ENCODE measurements around the gene FTO. TPM values are rescaled to one million over a fixed set of nuclear protein-coding genes. Genes with fewer than 3 reads are reported as not detected.
A peak's percentile ranks its signal among the peaks of the same experiment; 100 is the strongest.

The FTO gene
- total and polyA plus RNA-seq, 4 experiments from 2014 or later: 61.5 to 126 (median 69.7) TPM

- POLR2A ChIA-PET (ENCODE audit: partially characterized antibody): no interaction called here
- Histone ChIP-seq H3K36me3 (ENCODE audit: insufficient read depth, low read length) (no peaks in the 10 kb centered on the region), H3K9me3 (ENCODE audit: control insufficient read depth in 1 of 2, low read length in 2 of 2) (no peaks in the 10 kb centered on the region), H3K4me3 (ENCODE audit: low read length in 2 of 2) (no peak overlapping the region), H3K27me3 (ENCODE audit: insufficient read depth, low read length) (no peaks in the 10 kb centered on the region), H3K4me1 (ENCODE audit: insufficient read depth, low read length) (no peaks in the 10 kb centered on the region), H3K27ac (ENCODE audit: low read depth, low read length) (no peak overlapping the region)
- peaks cover 0 to 11% (median 8%) of the 10 kb centered on the region in 4 donors for H3K4me1 Mint-ChIP-seq
- intact Hi-C loops (cut with micrococcal nuclease): no loop called here
- no peak overlapping the region for H3K27ac Mint-ChIP-seq
- no peaks in the 10 kb centered on the region for H3K27me3 Mint-ChIP-seq
- no peak overlapping the region for H3K4me3 Mint-ChIP-seq
- H3K36me3 Mint-ChIP-seq: peaks cover 5 to 29% of the 10 kb centered on the region in 2 donors
- DNase-seq: no peak
- CTCF ChIA-PET (ENCODE audit: partially characterized antibody): no interaction called here
- peaks cover 0 to 2% (median 0%) of the 10 kb centered on the region in 8 donors for H3K9me3 Mint-ChIP-seq
Measured at GRCh38 chr16:53988136-53988535, 284.2 kb downstream of the FTO start.

DNA sequence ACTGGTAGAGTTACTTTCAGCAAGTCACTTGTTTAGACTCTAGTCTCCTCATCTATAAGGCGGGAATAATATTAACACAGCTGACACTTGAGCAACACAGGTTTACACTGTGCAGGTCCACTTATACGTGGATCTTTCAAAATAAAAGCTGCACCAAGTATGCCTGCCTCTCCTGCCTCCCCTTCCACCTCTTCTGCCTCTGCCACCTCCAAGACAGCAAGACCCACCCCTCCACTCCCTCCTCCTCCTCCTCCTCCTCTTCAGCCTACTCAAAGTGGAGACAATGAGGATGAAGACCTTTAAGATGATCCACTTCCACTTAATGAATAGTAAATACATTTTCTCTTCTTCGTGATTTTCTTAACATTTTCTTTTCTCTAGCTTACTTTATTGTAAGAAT is 285.6 kb downstream of the FTO start:
- DNase-seq: no peak
- H3K9me3 ChIP-seq (ENCODE audit: control insufficient read depth in 1 of 2, low read length in 2 of 2): no peaks in the 10 kb centered on the region
- intact Hi-C loops (cut with micrococcal nuclease): no loop called here
- H3K36me3 ChIP-seq (ENCODE audit: insufficient read depth, low read length): no peaks in the 10 kb centered on the region
- Mint-ChIP-seq H3K9me3 (peaks cover 0 to 2% (median 0%) of the 10 kb centered on the region in 8 donors), H3K27ac (no peak overlapping the region), H3K27me3 (no peaks in the 10 kb centered on the region), H3K4me3 (no peak overlapping the region), H3K4me1 (peaks cover 0 to 11% (median 8%) of the 10 kb centered on the region in 4 donors), H3K36me3 (peaks cover 7 to 29% of the 10 kb centered on the region in 2 donors)
- POLR2A ChIA-PET (ENCODE audit: partially characterized antibody): no interaction called here
- CTCF ChIA-PET (ENCODE audit: partially characterized antibody): no interaction called here
- H3K4me1 ChIP-seq (ENCODE audit: insufficient read depth, low read length): no peaks in the 10 kb centered on the region
- H3K27ac ChIP-seq (ENCODE audit: low read depth, low read length): no peak overlapping the region
- H3K27me3 ChIP-seq (ENCODE audit: insufficient read depth, low read length): no peaks in the 10 kb centered on the region
- no peak overlapping the region for H3K4me3 ChIP-seq (ENCODE audit: low read length in 2 of 2)

DNA sequence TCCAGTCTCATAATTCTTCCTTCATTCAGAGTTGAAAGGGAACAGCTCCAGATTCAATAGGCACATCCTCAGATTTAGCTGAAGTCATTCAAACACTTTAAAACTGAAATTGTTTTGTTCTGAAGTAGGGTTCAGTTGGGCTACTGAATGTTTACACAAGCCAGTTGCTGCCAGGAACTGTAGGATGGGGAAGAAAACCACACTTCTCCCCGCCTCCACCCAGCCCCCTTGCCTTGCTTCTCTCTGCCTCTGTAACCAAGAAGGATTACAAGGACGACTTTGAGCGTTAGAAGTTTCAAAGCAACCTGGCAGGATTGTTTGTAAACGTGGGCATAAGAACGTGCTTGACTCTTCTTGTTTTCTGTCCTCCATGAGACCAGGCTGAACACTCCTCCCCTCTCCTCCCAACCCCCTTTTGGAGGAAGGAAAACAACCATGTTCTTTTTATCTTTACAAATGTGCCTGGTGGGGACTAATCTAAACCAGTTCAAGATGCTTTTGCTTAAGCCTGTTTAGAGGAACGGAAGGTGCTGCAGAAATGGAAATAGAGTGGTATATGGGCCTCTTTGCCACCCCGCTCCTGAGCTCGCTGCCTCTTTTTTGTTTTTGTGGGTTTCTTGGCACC is 287.9 kb downstream of the FTO start:
- Histone ChIP-seq H3K9me3 (ENCODE audit: control insufficient read depth in 1 of 2, low read length in 2 of 2) (no peaks in the 10 kb centered on the region), H3K4me1 (ENCODE audit: insufficient read depth, low read length) (no peaks in the 10 kb centered on the region), H3K4me3 (ENCODE audit: low read length in 2 of 2) (no peak overlapping the region), H3K36me3 (ENCODE audit: insufficient read depth, low read length) (no peaks in the 10 kb centered on the region), H3K27me3 (ENCODE audit: insufficient read depth, low read length) (no peaks in the 10 kb centered on the region), H3K27ac (ENCODE audit: low read depth, low read length) (no peak overlapping the region)
- intact Hi-C loops (cut with micrococcal nuclease): no loop called here
- POLR2A ChIA-PET (ENCODE audit: partially characterized antibody): no interaction called here
- no peak for DNase-seq
- H3K9me3 Mint-ChIP-seq: peaks cover 0 to 2% (median 0%) of the 10 kb centered on the region in 8 donors
- H3K4me1 Mint-ChIP-seq: peaks cover 0 to 11% (median 8%) of the 10 kb centered on the region in 4 donors
- CTCF ChIA-PET (ENCODE audit: partially characterized antibody): no interaction called here
- H3K4me3 Mint-ChIP-seq: no peak overlapping the region
- peaks cover 8 to 30% of the 10 kb centered on the region in 2 donors for H3K36me3 Mint-ChIP-seq
- H3K27ac Mint-ChIP-seq: peak overlapping the region in 1 of 7 donors; percentile 82
- no peaks in the 10 kb centered on the region for H3K27me3 Mint-ChIP-seq

DNA sequence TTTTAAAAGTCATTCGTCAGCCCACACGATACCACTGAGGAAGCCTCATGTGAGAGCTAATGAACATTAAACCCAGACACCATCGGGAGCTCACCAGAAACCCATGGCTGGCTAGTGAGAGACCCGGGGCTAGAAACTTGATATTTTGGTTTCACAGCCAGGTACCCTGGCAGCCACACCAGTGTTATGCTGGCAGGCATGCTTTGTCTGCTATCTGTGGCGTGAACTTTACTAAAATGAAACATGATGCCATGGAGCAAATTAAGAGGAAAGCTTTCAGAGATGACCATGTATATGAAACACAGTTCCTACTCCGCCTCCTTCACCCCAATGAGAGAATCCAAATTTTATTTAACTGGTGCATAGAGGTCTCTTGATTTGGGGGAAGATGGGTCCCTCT is 291.4 kb downstream of the FTO start:
- H3K4me1 ChIP-seq (ENCODE audit: insufficient read depth, low read length): no peaks in the 10 kb centered on the region
- intact Hi-C loops (cut with micrococcal nuclease): no loop called here
- H3K27ac Mint-ChIP-seq: peak overlapping the region in 1 of 7 donors; percentile 18
- no peaks in the 10 kb centered on the region for H3K36me3 ChIP-seq (ENCODE audit: insufficient read depth, low read length)
- H3K4me3 Mint-ChIP-seq: no peak overlapping the region
- no peaks in the 10 kb centered on the region for H3K9me3 ChIP-seq (ENCODE audit: control insufficient read depth in 1 of 2, low read length in 2 of 2)
- H3K27me3 ChIP-seq (ENCODE audit: insufficient read depth, low read length): no peaks in the 10 kb centered on the region
- DNase-seq: no peak
- no peak overlapping the region for H3K4me3 ChIP-seq (ENCODE audit: low read length in 2 of 2)
- H3K9me3 Mint-ChIP-seq: peaks cover 0 to 2% (median 0%) of the 10 kb centered on the region in 8 donors
- H3K27ac ChIP-seq (ENCODE audit: low read depth, low read length): no peak overlapping the region
- no peaks in the 10 kb centered on the region for H3K27me3 Mint-ChIP-seq
- peaks cover 12 to 35% of the 10 kb centered on the region in 2 donors for H3K36me3 Mint-ChIP-seq
- ChIA-PET CTCF (ENCODE audit: partially characterized antibody) (no interaction called here), POLR2A (ENCODE audit: partially characterized antibody) (no interaction called here)
- H3K4me1 Mint-ChIP-seq: peaks cover 0 to 9% (median 4%) of the 10 kb centered on the region in 4 donors

DNA sequence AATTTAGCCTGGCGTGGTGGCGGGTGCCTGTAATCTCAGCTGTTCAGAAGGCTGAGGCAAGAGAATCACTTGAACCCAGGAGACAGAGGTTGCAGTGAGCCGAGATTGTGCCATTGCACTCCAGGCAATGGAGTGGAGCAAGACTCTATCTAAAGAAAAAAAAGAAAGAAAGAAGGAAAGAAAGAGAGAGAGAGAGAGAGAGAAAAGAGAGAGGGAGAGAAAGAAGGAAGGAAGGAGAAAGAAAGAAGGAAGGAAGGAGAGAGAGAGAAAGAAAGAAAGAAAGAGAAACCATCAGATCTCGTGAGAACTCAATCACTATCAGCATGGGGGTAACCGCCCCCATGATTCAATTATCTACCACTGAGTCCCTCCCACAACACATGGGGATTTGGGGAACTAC is 293.0 kb downstream of the FTO start:
- Mint-ChIP-seq H3K4me3 (no peak overlapping the region), H3K9me3 (peaks cover 0 to 2% (median 0%) of the 10 kb centered on the region in 8 donors), H3K27me3 (no peaks in the 10 kb centered on the region), H3K36me3 (peaks cover 19 to 35% of the 10 kb centered on the region in 2 donors), H3K27ac (no peak overlapping the region), H3K4me1 (no peaks in the 10 kb centered on the region)
- Histone ChIP-seq H3K27me3 (ENCODE audit: insufficient read depth, low read length) (no peaks in the 10 kb centered on the region), H3K9me3 (ENCODE audit: control insufficient read depth in 1 of 2, low read length in 2 of 2) (no peaks in the 10 kb centered on the region), H3K4me1 (ENCODE audit: insufficient read depth, low read length) (no peaks in the 10 kb centered on the region), H3K36me3 (ENCODE audit: insufficient read depth, low read length) (no peaks in the 10 kb centered on the region), H3K27ac (ENCODE audit: low read depth, low read length) (no peak overlapping the region), H3K4me3 (ENCODE audit: low read length in 2 of 2) (no peak overlapping the region)
- DNase-seq: no peak
- ChIA-PET CTCF (ENCODE audit: partially characterized antibody) (no interaction called here), POLR2A (ENCODE audit: partially characterized antibody) (no interaction called here)
- intact Hi-C loops (cut with micrococcal nuclease): no loop called here

- no peaks in the 10 kb centered on the region for H3K27me3 ChIP-seq (ENCODE audit: insufficient read depth, low read length)
- Mint-ChIP-seq H3K27ac (no peak overlapping the region), H3K27me3 (no peaks in the 10 kb centered on the region), H3K4me1 (no peaks in the 10 kb centered on the region), H3K36me3 (peaks cover 19 to 35% of the 10 kb centered on the region in 2 donors), H3K9me3 (peaks cover 0 to 2% (median 0%) of the 10 kb centered on the region in 8 donors), H3K4me3 (no peak overlapping the region)
- H3K4me1 ChIP-seq (ENCODE audit: insufficient read depth, low read length): no peaks in the 10 kb centered on the region
- H3K36me3 ChIP-seq (ENCODE audit: insufficient read depth, low read length): no peaks in the 10 kb centered on the region
- DNase-seq: no peak
- intact Hi-C loops (cut with micrococcal nuclease): no loop called here
- H3K9me3 ChIP-seq (ENCODE audit: control insufficient read depth in 1 of 2, low read length in 2 of 2): no peaks in the 10 kb centered on the region
- POLR2A ChIA-PET (ENCODE audit: partially characterized antibody): no interaction called here
- no peak overlapping the region for H3K4me3 ChIP-seq (ENCODE audit: low read length in 2 of 2)
- H3K27ac ChIP-seq (ENCODE audit: low read depth, low read length): no peak overlapping the region
- CTCF ChIA-PET (ENCODE audit: partially characterized antibody): no interaction called here
Measured at GRCh38 chr16:53998024-53998810, 294.3 kb downstream of the FTO start.

- Histone ChIP-seq H3K27ac (ENCODE audit: low read depth, low read length) (no peak overlapping the region), H3K9me3 (ENCODE audit: control insufficient read depth in 1 of 2, low read length in 2 of 2) (no peaks in the 10 kb centered on the region), H3K36me3 (ENCODE audit: insufficient read depth, low read length) (no peaks in the 10 kb centered on the region), H3K4me3 (ENCODE audit: low read length in 2 of 2) (no peak overlapping the region), H3K27me3 (ENCODE audit: insufficient read depth, low read length) (no peaks in the 10 kb centered on the region), H3K4me1 (ENCODE audit: insufficient read depth, low read length) (no peaks in the 10 kb centered on the region)
- H3K4me3 Mint-ChIP-seq: no peak overlapping the region
- POLR2A ChIA-PET (ENCODE audit: partially characterized antibody): no interaction called here
- H3K27me3 Mint-ChIP-seq: no peaks in the 10 kb centered on the region
- H3K27ac Mint-ChIP-seq: no peak overlapping the region
- no peak for DNase-seq
- intact Hi-C loops (cut with micrococcal nuclease): no loop called here
- H3K9me3 Mint-ChIP-seq: peaks cover 0 to 2% (median 0%) of the 10 kb centered on the region in 8 donors
- peaks cover 17 to 38% of the 10 kb centered on the region in 2 donors for H3K36me3 Mint-ChIP-seq
- no peaks in the 10 kb centered on the region for H3K4me1 Mint-ChIP-seq
- CTCF ChIA-PET (ENCODE audit: partially characterized antibody): no interaction called here
Measured at GRCh38 chr16:53998966-53999522, 295.1 kb downstream of the FTO start.

All from CD4-positive, alpha-beta memory T cell (primary cell).